H1 (cell line): ENCODE results near the gene HIVEP2. TPM values are rescaled to one million over a fixed set of nuclear protein-coding genes. Genes with fewer than 3 reads are reported as not detected.

Source experiments
- CTCF ChIA-PET: fragments of 300-600 bp; sonication (Branson Sonifier 250); formaldehyde crosslinking; loops from one replicate; lab custom pipeline; 2021; ENCODE audit not compliant: partially characterized antibody; lab: Charles Lee
- POLR2A ChIA-PET: fragments of 300-600 bp; sonication (Branson Sonifier 250); formaldehyde crosslinking; loops from one replicate; lab custom pipeline; 2021; ENCODE audit warnings: inconsistent platforms; ENCODE audit not compliant: partially characterized antibody; lab: Charles Lee
- DNase-seq, 2 experiments: peaks; one replicate each; pipeline versions ENCODE4 v3.0.0 to v3.0.0-alpha.2; 2010 to 2022; ENCODE audit warnings: low spot score in 2 of 2, low read depth in 1 of 2, mixed read lengths in 1 of 2
- FAIRE-seq: peaks from 2 replicates; lab custom pipeline; 2011; peaks lifted over from hg19 to GRCh38; lab: Jason Lieb, UNC
- H2AFZ ChIP-seq: 2 replicates; pipeline ENCODE4 v1.8.1; 2012; ENCODE audit warnings: low read length, inconsistent platforms
- H2AK5ac ChIP-seq: 2 replicates; pipeline ENCODE4 v1.6.1; 2013; ENCODE audit warnings: low read depth, low read length
- H2BK120ac ChIP-seq: replicated peaks from 2 replicates; pipeline ENCODE3; 2013; ENCODE audit warnings: low read depth, low read length, inconsistent platforms
- H2BK12ac ChIP-seq: 2 replicates; pipeline ENCODE4 v1.6.1; 2013; ENCODE audit warnings: low read depth, low read length
- H2BK15ac ChIP-seq: 2 replicates; pipeline ENCODE4 v1.6.1; 2013; ENCODE audit warnings: low read length
- H2BK20ac ChIP-seq: 2 replicates; pipeline ENCODE4 v1.6.1; 2013; ENCODE audit warnings: low read length
- H2BK5ac ChIP-seq: 2 replicates; pipeline ENCODE4 v1.6.1; 2013; ENCODE audit warnings: low read depth, low read length
- H3K14ac ChIP-seq: 2 replicates; pipeline ENCODE4 v1.6.1; 2013; ENCODE audit warnings: inconsistent platforms; ENCODE audit not compliant: insufficient read length
- H3K18ac ChIP-seq: 2 replicates; pipeline ENCODE4 v1.6.1; 2013; ENCODE audit warnings: low read length; ENCODE audit errors: extremely low read depth
- H3K23ac ChIP-seq: 2 replicates; pipeline ENCODE4 v1.6.1; 2013; ENCODE audit warnings: inconsistent platforms; ENCODE audit not compliant: insufficient read length
- H3K23me2 ChIP-seq: 2 replicates; pipeline ENCODE4 v1.6.1; 2013; ENCODE audit warnings: low read depth, low read length
- H3K27ac ChIP-seq: 2 replicates; pipeline ENCODE4 v1.6.1; 2011; ENCODE audit warnings: low read depth, low read length, inconsistent platforms
- H3K27me3 ChIP-seq, 4 experiments: replicated peaks in 1 of 4; 1 replicate in 1 of 4; 2 replicates in 3 of 4; pipeline versions ENCODE4 v1.6.1 to v1.8.1; 2011 to 2013; ENCODE audit warnings: low read length in 3 of 4, mild to moderate bottlenecking in 3 of 4, inconsistent platforms in 2 of 4, mixed read lengths in 2 of 4, moderate library complexity in 1 of 4; ENCODE audit not compliant: control insufficient read depth in 3 of 4, insufficient read depth in 3 of 4; ENCODE audit errors: extremely low read depth in 1 of 4
- H3K36me3 ChIP-seq, 4 experiments: 2 replicates each; pipeline versions ENCODE4 v1.6.1 to v1.8.1; 2011 to 2013; ENCODE audit warnings: mild to moderate bottlenecking in 4 of 4, low read length in 3 of 4, moderate library complexity in 2 of 4, control low read depth in 1 of 4, inconsistent platforms in 1 of 4; ENCODE audit not compliant: insufficient read depth in 4 of 4, control insufficient read depth in 2 of 4
- H3K4ac ChIP-seq: replicated peaks from 2 replicates; pipeline ENCODE3; 2013; ENCODE audit warnings: low read length, low read depth, mixed read lengths, inconsistent platforms; ENCODE audit not compliant: insufficient read length
- H3K4me1 ChIP-seq, 4 experiments: replicated peaks in 1 of 4; 1 replicate in 1 of 4; 2 replicates in 3 of 4; pipeline versions ENCODE4 v1.6.1 to v1.8.1; 2011 to 2013; ENCODE audit warnings: low read length in 3 of 4, inconsistent platforms in 2 of 4, mixed read lengths in 1 of 4; ENCODE audit not compliant: insufficient read depth in 4 of 4, control insufficient read depth in 3 of 4
- H3K4me2 ChIP-seq, 2 experiments: 2 replicates each; pipeline versions ENCODE4 v1.6.1 to v1.8.1; 2011 to 2013; ENCODE audit warnings: low read depth in 2 of 2, low read length in 2 of 2, control low read depth in 1 of 2, inconsistent platforms in 1 of 2, mild to moderate bottlenecking in 1 of 2; ENCODE audit not compliant: insufficient read depth in 1 of 2
- H3K4me3 ChIP-seq, 4 experiments: fragments of 200-600, 300-600 bp in 1 of 4; sonication (generic), shearing (Covaris generic), sonication (Bioruptor Twin) in 1 of 4; 2 replicates each; pipeline versions ENCODE4 v1.5.1 to v1.8.1; 2011 to 2016; ENCODE audit warnings: low read length in 4 of 4, low read depth in 3 of 4, control low read depth in 2 of 4, inconsistent platforms in 2 of 4, mild to moderate bottlenecking in 2 of 4, mixed read lengths in 1 of 4, moderate library complexity in 1 of 4; ENCODE audit not compliant: insufficient read depth in 2 of 4; ENCODE audit errors: extremely low read depth in 1 of 4
- H3K56ac ChIP-seq: replicated peaks from 2 replicates; pipeline ENCODE3; 2013; ENCODE audit warnings: low read depth, mild to moderate bottlenecking, mixed read lengths, low read length, inconsistent platforms; ENCODE audit not compliant: insufficient read length
- H3K79me1 ChIP-seq: 2 replicates; pipeline ENCODE4 v1.6.1; 2013; ENCODE audit warnings: low read depth, low read length, control low read depth
- H3K79me2 ChIP-seq, 2 experiments: 2 replicates each; pipeline versions ENCODE4 v1.6.1 to v1.8.1; 2012 to 2013; ENCODE audit warnings: low read length in 2 of 2, mild to moderate bottlenecking in 2 of 2, inconsistent platforms in 1 of 2; ENCODE audit not compliant: insufficient read depth in 2 of 2, control insufficient read depth in 1 of 2
- H3K9ac ChIP-seq, 4 experiments: replicated peaks in 1 of 4; 1 replicate in 1 of 4; 2 replicates in 3 of 4; pipeline versions ENCODE4 v1.6.1 to v1.8.1; 2011 to 2013; ENCODE audit warnings: low read depth in 3 of 4, low read length in 3 of 4, control low read depth in 2 of 4, mild to moderate bottlenecking in 2 of 4, moderate library complexity in 2 of 4, inconsistent platforms in 1 of 4; ENCODE audit errors: extremely low read depth in 1 of 4
- H3K9me3 ChIP-seq, 2 experiments: 2 replicates each; pipeline versions ENCODE4 v1.6.1 to v1.8.1; 2012 to 2013; ENCODE audit warnings: mild to moderate bottlenecking in 2 of 2, moderate library complexity in 2 of 2, control low read depth in 1 of 2, inconsistent platforms in 1 of 2, low read depth in 1 of 2, low read length in 1 of 2, mixed read lengths in 1 of 2; ENCODE audit not compliant: insufficient read depth in 2 of 2
- H4K20me1 ChIP-seq, 2 experiments: replicated peaks in 1 of 2; 2 replicates each; pipeline versions ENCODE3 to v1.8.1; 2011 to 2013; ENCODE audit warnings: inconsistent platforms in 2 of 2, low read length in 2 of 2, mild to moderate bottlenecking in 1 of 2; ENCODE audit not compliant: insufficient read depth in 2 of 2, control insufficient read depth in 1 of 2
- H4K5ac ChIP-seq: 2 replicates; pipeline ENCODE4 v1.6.1; 2013; ENCODE audit warnings: low read length, low read depth, mixed read lengths, inconsistent platforms; ENCODE audit not compliant: insufficient read length
- H4K8ac ChIP-seq: 2 replicates; pipeline ENCODE4 v1.8.0; 2013; ENCODE audit warnings: mild to moderate bottlenecking, moderate library complexity, low read length, inconsistent platforms; ENCODE audit not compliant: insufficient read depth; ENCODE audit errors: extremely low read depth
- H4K91ac ChIP-seq: replicated peaks from 2 replicates; pipeline ENCODE3; 2013; ENCODE audit warnings: low read length, mixed read lengths, inconsistent platforms; ENCODE audit not compliant: insufficient read length
- BACH1 ChIP-seq: IDR thresholded peaks from 2 replicates; pipeline ENCODE4 v1.6.1; 2012; ENCODE audit warnings: low read length, improper control_type of control experiment
- CTBP2 ChIP-seq: IDR thresholded peaks from 2 replicates; pipeline ENCODE4 v1.7.0; 2011; ENCODE audit warnings: borderline replicate concordance, mild to moderate bottlenecking, moderate library complexity, mixed read lengths, low read length; ENCODE audit not compliant: insufficient read depth, insufficient read length
- POLR2AphosphoS5 ChIP-seq: IDR thresholded peaks from 2 replicates; pipeline ENCODE4 v1.6.1; 2011; ENCODE audit warnings: low read depth, low read length
- SP1 ChIP-seq: IDR thresholded peaks from 2 replicates; pipeline ENCODE4 v1.6.1; 2011; ENCODE audit warnings: low read depth, low read length
- SP2 ChIP-seq: IDR thresholded peaks from 2 replicates; pipeline ENCODE4 v1.6.1; 2012; ENCODE audit warnings: mild to moderate bottlenecking, low read length, inconsistent platforms
- TAF1 ChIP-seq: IDR thresholded peaks from 2 replicates; pipeline ENCODE4 v1.6.1; 2011; ENCODE audit warnings: mild to moderate bottlenecking, low read depth, low read length
- polyA plus RNA-seq, 7 experiments: library from polyadenylated mRNA; depleted of rRNA in 3 of 7; stranded (reverse) in 5 of 7; unstranded in 2 of 7; fragments of >200 nt in 5 of 7; fragments of 200-250 nt in 2 of 7; gene quantifications; 1 replicate in 5 of 7; 2 replicates in 1 of 7; 4 replicates in 1 of 7; pipeline versions ENCODE4 v1.2.1 to v1.2.3, GENCODE V29; 2011 to 2013; ENCODE audit warnings: missing spikeins in 2 of 7, mixed read lengths in 2 of 7
- total RNA-seq: library from RNA; stranded (reverse); fragmentation: NEBNext Ultra II Directional; extraction: Animal tissue kit (Norgen Biotek cat#: 25700); gene quantifications from 2 replicates; pipeline ENCODE4 v1.2.1, GENCODE V29; 2021
- TF ChIP-seq, protein P1 (sequence below): IDR thresholded peaks from 2 replicates; pipeline ENCODE4 v1.6.1; 2011; ENCODE audit warnings: low read depth, mild to moderate bottlenecking, low read length; ENCODE audit not compliant: insufficient read depth

Gene HIVEP2
- total and polyA plus RNA-seq, 2 of the 8 experiments (the other 6 are each of a cell fraction or from before 2014, with no cell fraction given), result 2.2 to 6.1 TPM

DNA sequence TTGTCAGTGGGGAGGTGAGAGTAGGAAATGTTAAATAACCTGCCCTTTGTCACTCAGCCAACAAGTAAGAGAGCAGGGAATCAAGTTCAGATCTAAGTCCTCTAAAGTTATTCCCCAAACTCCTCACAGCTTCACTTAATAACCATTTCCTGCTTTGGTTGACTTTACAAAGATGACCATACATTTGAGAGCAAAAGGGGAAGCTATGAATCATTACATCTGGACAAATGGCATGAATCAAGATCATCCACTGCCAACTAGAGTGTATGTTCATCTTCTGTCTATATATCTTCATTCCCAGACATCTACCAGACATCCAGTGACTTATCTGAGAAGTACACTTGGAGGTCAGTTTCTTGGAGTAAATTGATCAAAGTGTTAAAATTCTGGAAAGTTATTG is 15.1 kb upstream of the HIVEP2 start:
- H3K14ac ChIP-seq, result no peak overlapping the region
- no peak overlapping the region for H4K8ac ChIP-seq
- no peaks in the 10 kb centered on the region for H3K23me2 ChIP-seq
- no peak overlapping the region for H2BK20ac ChIP-seq
- H4K5ac ChIP-seq, result no peak overlapping the region
- H3K79me1 ChIP-seq, result no peaks in the 10 kb centered on the region
- H3K18ac ChIP-seq, result no peak overlapping the region
- no peak overlapping the region for H2BK5ac ChIP-seq
- no peak overlapping the region for H2BK15ac ChIP-seq
- H2AFZ ChIP-seq, result no peak overlapping the region
- no peaks in the 10 kb centered on the region for H3K79me2 ChIP-seq
- H2BK120ac ChIP-seq, result no peak overlapping the region
- H4K91ac ChIP-seq, result no peak overlapping the region
- no peak for DNase-seq
- TF ChIP-seq CTBP2 (no peak), BACH1 (no peak), SP1 (no peak), POLR2AphosphoS5 (no peak), TAF1 (no peak), SP2 (no peak)
- TF ChIP-seq, protein P1, sequence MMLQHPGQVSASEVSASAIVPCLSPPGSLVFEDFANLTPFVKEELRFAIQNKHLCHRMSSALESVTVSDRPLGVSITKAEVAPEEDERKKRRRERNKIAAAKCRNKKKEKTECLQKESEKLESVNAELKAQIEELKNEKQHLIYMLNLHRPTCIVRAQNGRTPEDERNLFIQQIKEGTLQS, result no peak
- no peak overlapping the region for H2BK12ac ChIP-seq
- H4K20me1 ChIP-seq, result no peaks in the 10 kb centered on the region
- H3K4me1 ChIP-seq, result no peaks in the 10 kb centered on the region
- CTCF ChIA-PET, result interaction anchor here (1.4 kb wide), 1 partner anchor 34 kb away, joined by 3 read pairs; no protein-coding TSS in a partner anchor
- H3K27ac ChIP-seq, result no peak overlapping the region
- POLR2A ChIA-PET, result no interaction called here
- H3K23ac ChIP-seq, result no peak overlapping the region
- FAIRE-seq, result no peak
- H3K9me3 ChIP-seq, result no peaks in the 10 kb centered on the region
- no peak overlapping the region for H3K4me3 ChIP-seq
- no peaks in the 10 kb centered on the region for H3K27me3 ChIP-seq
- H3K56ac ChIP-seq, result no peak overlapping the region
- no peaks in the 10 kb centered on the region for H3K36me3 ChIP-seq
- no peak overlapping the region for H3K4me2 ChIP-seq
- no peak overlapping the region for H2AK5ac ChIP-seq
- H3K4ac ChIP-seq, result no peak overlapping the region
- no peak overlapping the region for H3K9ac ChIP-seq
